BLaER1 treated with 17β-estradiol and CSF1 and Interleukin-3, amounts not matched to agents 10 nM and 100 nM (cell line): ENCODE data around the gene ENO1.

ENCODE experiments used
- H3K27ac ChIP-seq, 11 experiments: shearing (Covaris generic); formaldehyde crosslinking; 2 replicates each; pipeline ENCODE4 v1.8.1; 2022
- H3K27me3 ChIP-seq, 11 experiments: shearing (Covaris generic); formaldehyde crosslinking; 2 replicates each; pipeline ENCODE4 v1.8.1; 2022
- H3K36me3 ChIP-seq, 11 experiments: shearing (Covaris generic); formaldehyde crosslinking; 2 replicates each; pipeline ENCODE4 v1.8.1; 2022
- H3K4me1 ChIP-seq, 10 experiments: shearing (Covaris generic); formaldehyde crosslinking; 2 replicates each; pipeline ENCODE4 v1.8.1; 2022
- H3K4me2 ChIP-seq, 11 experiments: shearing (Covaris generic); formaldehyde crosslinking; 2 replicates each; pipeline ENCODE4 v1.8.1; 2022
- H3K4me3 ChIP-seq, 10 experiments: shearing (Covaris generic); formaldehyde crosslinking; 2 replicates each; pipeline ENCODE4 v1.8.1; 2022
- H3K9ac ChIP-seq, 11 experiments: shearing (Covaris generic); formaldehyde crosslinking; 2 replicates each; pipeline ENCODE4 v1.8.1; 2022
- H3K9me3 ChIP-seq, 11 experiments: shearing (Covaris generic); formaldehyde crosslinking; replicated peaks in 1 of 11; 2 replicates each; pipeline ENCODE4 v1.8.1; 2022
- H4K20me1 ChIP-seq, 11 experiments: shearing (Covaris generic); formaldehyde crosslinking; 2 replicates each; pipeline ENCODE4 v1.8.1; 2022
- Cebpa-rat ChIP-seq, 11 experiments: shearing (Covaris generic); IDR thresholded peaks; 2 replicates each; pipeline ENCODE4 v1.8.1; 2022

Gene ENO1

DNA sequence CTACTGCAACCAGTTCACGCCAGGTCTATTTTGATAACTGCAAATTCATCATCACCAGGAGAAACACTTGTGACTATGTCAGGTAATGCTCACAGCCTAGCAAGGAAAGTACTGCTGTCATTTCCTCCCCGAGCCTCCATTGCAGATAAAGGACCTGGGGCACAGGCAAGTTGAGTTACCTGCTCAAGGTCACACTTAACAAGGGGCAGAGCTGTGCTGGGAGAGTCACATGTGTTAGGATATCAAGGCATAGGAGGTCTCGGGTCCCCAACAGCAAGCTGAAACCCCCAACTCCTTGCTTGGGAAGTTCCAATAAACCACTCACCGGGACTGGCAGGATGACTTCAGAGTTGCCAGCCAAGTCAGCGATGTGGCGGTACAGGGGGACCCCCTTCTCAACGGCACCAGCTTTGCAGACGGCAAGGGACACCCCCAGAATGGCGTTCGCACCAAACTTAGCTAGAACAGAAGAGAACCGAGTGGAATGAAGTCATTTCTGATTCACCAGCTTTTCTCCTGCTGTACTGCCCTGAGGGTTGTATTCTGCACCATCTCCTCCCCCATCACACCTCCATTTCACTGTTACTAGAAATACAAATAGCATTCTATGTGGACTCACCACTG is 11.6 kb downstream of the ENO1 start:
- Histone ChIP-seq H4K20me1 (peaks cover 100% of the 10 kb centered on the region in 11 experiments), H3K4me3 (no peak overlapping the region), H3K4me1 (peaks cover 92 to 100% (median 95%) of the 10 kb centered on the region in 10 experiments)

DNA sequence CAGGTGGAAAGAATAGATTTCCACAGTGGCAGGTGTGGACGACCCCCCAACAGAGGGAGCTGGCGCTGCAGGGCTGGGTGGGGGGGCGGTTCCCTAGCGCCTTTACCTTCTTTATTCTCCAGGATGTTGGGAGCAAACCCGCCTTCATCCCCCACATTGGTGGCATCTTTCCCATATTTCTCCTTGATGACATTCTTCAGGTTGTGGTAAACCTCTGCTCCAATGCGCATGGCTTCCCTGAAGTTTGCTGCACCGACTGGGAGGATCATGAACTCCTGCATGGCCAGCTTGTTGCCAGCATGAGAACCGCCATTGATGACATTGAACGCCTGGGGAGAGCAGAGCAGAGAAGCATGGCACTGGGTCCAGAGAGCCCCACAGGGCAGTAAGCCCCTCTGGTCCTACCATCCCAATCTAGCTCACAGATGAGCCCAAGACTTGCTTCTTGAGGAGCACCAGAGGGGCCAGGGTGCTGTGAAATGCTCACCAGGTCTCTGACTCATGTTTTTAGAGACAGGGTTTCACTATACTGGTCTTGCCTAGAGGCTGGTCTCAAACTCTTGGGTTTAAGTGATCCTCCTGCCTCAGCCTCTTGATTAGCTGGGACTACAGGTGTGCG is 12.2 kb downstream of the ENO1 start:
- H3K27ac ChIP-seq, result no peak overlapping the region; a peak in 1 of 22 replicates

More for the DNA sequence above, 11.6 kb downstream of the ENO1 start:
- H3K4me2 ChIP-seq, result peak overlapping the region in 8 of 11 experiments; percentile 1 to 33 (median 20); a peak in 9 of 22 replicates
- no peak overlapping the region; a peak in 1 of 22 replicates for H3K27ac ChIP-seq
- no peaks in the 10 kb centered on the region for H3K9me3 ChIP-seq
- TF ChIP-seq Cebpa-rat (IDR thresholded peaks at IDR 0.05), result no peak
- no peaks in the 10 kb centered on the region for H3K27me3 ChIP-seq
- peaks cover 100% of the 10 kb centered on the region in 11 experiments for H3K36me3 ChIP-seq
- 0 out of 22 replicates have a peak overlapping the region, but pooled peaks of 1 of the 11 experiments have one; percentile 27 for H3K9ac ChIP-seq

DNA sequence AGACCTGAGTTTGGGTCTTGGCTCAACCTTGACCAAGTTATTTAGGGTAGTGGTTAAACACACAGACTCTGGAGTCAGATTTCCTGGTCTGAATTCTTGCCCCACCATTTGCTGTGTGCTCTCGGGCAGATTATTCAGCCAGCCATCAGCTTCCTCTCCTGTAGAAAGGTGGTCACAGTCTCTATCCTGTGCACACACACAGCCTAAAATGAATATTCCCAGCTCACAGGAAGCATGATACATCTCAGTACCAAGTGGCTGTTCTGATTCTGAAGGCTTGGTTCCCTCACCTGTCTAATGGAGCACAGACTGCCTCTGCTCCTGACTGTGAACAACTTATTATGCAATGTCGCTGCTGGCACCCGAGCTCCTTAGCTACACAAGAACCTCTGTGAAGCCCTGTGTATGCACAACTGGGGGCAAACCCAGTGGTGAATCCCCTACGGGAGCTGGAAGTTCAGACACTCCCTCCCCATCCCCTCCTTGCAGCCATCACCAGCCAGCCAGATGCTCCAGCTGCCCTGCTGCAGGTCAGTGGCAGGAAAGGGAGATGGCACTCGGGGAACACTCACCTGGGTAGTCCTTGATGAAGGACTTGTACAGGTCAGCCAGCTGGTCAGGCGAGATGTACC is 13.7 kb downstream of the ENO1 start:
- H4K20me1 ChIP-seq, result peaks cover 100% of the 10 kb centered on the region in 11 experiments
- H3K9ac ChIP-seq, result peak overlapping the region in 6 of 11 experiments; percentile 1 to 49 (median 18); a peak in 7 of 22 replicates
- H3K4me1 ChIP-seq, result peaks cover 92 to 100% (median 95%) of the 10 kb centered on the region in 10 experiments
- peaks cover 100% of the 10 kb centered on the region in 11 experiments for H3K36me3 ChIP-seq
- no peaks in the 10 kb centered on the region for H3K9me3 ChIP-seq
- H3K27me3 ChIP-seq, result no peaks in the 10 kb centered on the region
- H3K27ac ChIP-seq, result peak overlapping the region in 2 of 11 experiments; percentile 1 to 10; a peak in 4 of 22 replicates
- H3K4me3 ChIP-seq, result no peak overlapping the region
- TF ChIP-seq Cebpa-rat (IDR thresholded peaks at IDR 0.05), result no peak
- H3K4me2 ChIP-seq, result peak overlapping the region; percentile 7 to 87 (median 45); a peak in 14 of 22 replicates

More for the DNA sequence above, 12.2 kb downstream of the ENO1 start:
- H3K4me3 ChIP-seq, result no peak overlapping the region
- H4K20me1 ChIP-seq, result peaks cover 100% of the 10 kb centered on the region in 11 experiments
- no peaks in the 10 kb centered on the region for H3K9me3 ChIP-seq
- peaks cover 92 to 100% (median 95%) of the 10 kb centered on the region in 10 experiments for H3K4me1 ChIP-seq
- 0 out of 22 replicates have a peak overlapping the region, but pooled peaks of 1 of the 11 experiments have one; percentile 27 for H3K9ac ChIP-seq
- H3K27me3 ChIP-seq, result no peaks in the 10 kb centered on the region
- H3K4me2 ChIP-seq, result peak overlapping the region in 8 of 11 experiments; percentile 2 to 33 (median 20); a peak in 8 of 22 replicates
- peaks cover 100% of the 10 kb centered on the region in 11 experiments for H3K36me3 ChIP-seq
- TF ChIP-seq Cebpa-rat (IDR thresholded peaks at IDR 0.05), result no peak

DNA sequence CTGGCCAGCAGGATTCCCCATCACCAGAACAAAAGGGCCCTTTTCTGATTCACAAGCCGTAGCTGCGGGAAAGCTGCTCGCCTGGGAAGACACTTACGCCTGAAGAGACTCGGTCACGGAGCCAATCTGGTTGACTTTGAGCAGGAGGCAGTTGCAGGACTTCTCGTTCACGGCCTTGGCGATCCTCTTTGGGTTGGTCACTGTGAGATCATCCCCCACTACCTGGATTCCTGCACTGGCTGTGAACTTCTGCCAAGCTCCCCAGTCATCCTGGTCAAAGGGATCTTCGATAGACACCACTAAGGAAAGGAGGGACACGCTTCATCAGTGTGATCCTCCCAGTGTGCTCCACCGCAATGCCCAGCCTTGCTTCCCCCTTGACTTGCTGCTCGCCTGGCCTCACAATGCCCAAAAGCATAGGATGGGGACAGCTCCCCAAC is 14.7 kb downstream of the ENO1 start:
- peaks cover 98 to 100% (median 100%) of the 10 kb centered on the region in 11 experiments for H3K36me3 ChIP-seq
- H3K27me3 ChIP-seq, result no peaks in the 10 kb centered on the region
- peaks cover 94 to 100% (median 96%) of the 10 kb centered on the region in 10 experiments for H3K4me1 ChIP-seq
- peak overlapping the region; percentile 6 to 87 (median 78); a peak in 14 of 22 replicates for H3K4me2 ChIP-seq
- no peak overlapping the region for H3K4me3 ChIP-seq
- TF ChIP-seq Cebpa-rat (IDR thresholded peaks at IDR 0.05), result no peak
- H3K27ac ChIP-seq, result no peak overlapping the region
- no peaks in the 10 kb centered on the region for H3K9me3 ChIP-seq
- peaks cover 100% of the 10 kb centered on the region in 11 experiments for H4K20me1 ChIP-seq
- H3K9ac ChIP-seq, result peak overlapping the region in 8 of 11 experiments; percentile 6 to 59 (median 25); a peak in 9 of 22 replicates

DNA sequence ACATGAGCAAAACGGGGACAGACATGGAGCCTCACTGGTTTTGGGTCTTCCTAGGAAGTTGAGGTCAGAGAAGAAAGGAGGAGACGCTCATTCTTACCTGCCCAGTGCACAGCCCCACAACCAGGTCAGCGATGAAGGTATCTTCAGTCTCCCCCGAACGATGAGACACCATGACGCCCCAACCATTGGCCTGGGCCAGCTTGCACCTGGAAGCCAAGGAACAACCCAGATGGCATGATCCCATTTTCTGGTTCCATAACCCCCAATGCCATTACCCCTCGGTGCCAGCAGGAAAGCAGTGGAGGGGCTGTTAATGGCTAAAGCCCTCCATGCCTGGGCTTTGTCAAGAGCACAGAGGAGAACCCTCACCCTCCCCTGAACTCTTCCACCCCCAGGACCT is 15.3 kb downstream of the ENO1 start:
- Histone ChIP-seq H4K20me1 (peaks cover 99 to 100% (median 100%) of the 10 kb centered on the region in 11 experiments), H3K4me3 (no peak overlapping the region; a peak in 1 of 20 replicates), H3K36me3 (peaks cover 92 to 100% (median 95%) of the 10 kb centered on the region in 11 experiments), H3K9ac (peak overlapping the region in 5 of 11 experiments; percentile 6 to 59 (median 36); a peak in 7 of 22 replicates), H3K27me3 (no peaks in the 10 kb centered on the region), H3K4me2 (peak overlapping the region; percentile 63 to 87 (median 81); a peak in 18 of 22 replicates), H3K9me3 (no peaks in the 10 kb centered on the region), H3K27ac (no peak overlapping the region; a peak in 1 of 22 replicates), H3K4me1 (peaks cover 95 to 100% (median 98%) of the 10 kb centered on the region in 10 experiments)
- TF ChIP-seq Cebpa-rat (IDR thresholded peaks at IDR 0.05), result no peak

DNA sequence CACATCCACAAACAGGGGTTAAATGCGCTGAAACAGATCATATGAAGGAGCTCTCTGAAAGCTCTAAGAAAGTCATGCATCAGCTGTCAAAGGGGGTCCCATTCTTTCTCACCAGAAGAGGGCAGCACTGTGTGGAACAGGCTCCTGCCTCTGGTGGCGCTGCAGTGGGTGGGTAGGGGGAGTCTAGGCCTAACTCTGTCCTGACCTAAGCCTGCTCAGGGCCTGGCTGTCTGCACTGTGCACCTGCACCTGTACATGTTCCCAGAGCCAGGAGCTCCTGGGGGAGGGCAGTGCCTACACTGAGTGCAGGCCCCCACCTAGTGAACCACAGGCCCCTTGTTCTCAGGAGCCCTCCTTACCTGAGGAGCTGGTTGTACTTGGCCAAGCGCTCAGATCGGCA is 16.0 kb downstream of the ENO1 start:
- H3K27ac ChIP-seq, result peak overlapping the region in 2 of 11 experiments; percentile 4 to 19; a peak in 1 of 22 replicates
- peaks cover 96 to 100% (median 98%) of the 10 kb centered on the region in 10 experiments for H3K4me1 ChIP-seq
- no peaks in the 10 kb centered on the region for H3K9me3 ChIP-seq
- peaks cover 89 to 99% (median 93%) of the 10 kb centered on the region in 11 experiments for H3K36me3 ChIP-seq
- H3K9ac ChIP-seq, result peak overlapping the region in 4 of 11 experiments; percentile 25 to 59 (median 42); a peak in 5 of 22 replicates
- H3K4me2 ChIP-seq, result peak overlapping the region; percentile 63 to 87 (median 81)
- H3K27me3 ChIP-seq, result no peaks in the 10 kb centered on the region
- H4K20me1 ChIP-seq, result peaks cover 97 to 100% (median 100%) of the 10 kb centered on the region in 11 experiments
- H3K4me3 ChIP-seq, result no peak overlapping the region; a peak in 1 of 20 replicates
- no peak for TF ChIP-seq Cebpa-rat (IDR thresholded peaks at IDR 0.05)

DNA sequence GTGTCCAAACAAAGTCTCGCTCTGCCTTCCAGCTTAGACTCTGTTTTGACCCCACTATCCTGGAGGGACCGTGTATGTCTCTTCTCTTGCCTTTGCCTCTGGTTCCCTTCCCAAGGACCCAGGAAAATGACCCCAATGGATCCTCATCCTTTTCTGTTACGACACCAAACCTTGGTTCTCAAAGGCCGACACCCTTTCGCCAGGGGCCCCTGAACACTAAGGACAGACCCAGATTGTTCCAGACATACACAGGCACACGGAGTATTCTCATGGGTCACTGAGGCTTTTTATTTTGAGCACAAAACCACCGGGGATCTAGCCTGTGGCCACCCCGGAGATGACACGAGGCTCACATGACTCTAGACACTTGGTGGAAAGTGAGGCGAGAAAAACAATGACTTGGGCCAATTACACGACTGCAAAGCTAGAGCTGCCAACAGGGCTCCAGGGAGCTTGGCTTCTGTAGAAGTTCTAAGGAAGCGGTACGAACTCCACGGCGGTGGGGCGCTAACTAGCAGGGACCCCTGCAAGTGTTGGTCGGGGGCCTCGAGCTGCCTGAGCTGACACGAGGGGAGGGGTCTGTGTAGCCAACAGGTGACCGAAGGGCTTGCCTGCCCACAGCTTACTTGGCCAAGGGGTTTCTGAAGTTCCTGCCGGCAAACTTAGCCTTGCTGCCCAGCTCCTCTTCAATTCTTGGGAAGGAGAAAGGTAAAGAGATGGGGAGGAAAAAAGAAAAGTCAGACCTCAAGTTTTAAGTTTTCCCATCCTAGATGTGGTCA is 17.6 kb downstream of the ENO1 start:
- Histone ChIP-seq H3K9me3 (peaks cover 0 to 11% (median 6%) of the 10 kb centered on the region in 11 experiments; a peak in 9 of 22 replicates), H3K36me3 (peaks cover 89 to 97% (median 93%) of the 10 kb centered on the region in 11 experiments), H3K4me3 (peak overlapping the region in 2 of 10 experiments; percentile 5 to 25; a peak in 3 of 20 replicates), H3K4me1 (peaks cover 92 to 100% (median 95%) of the 10 kb centered on the region in 10 experiments), H3K27me3 (no peaks in the 10 kb centered on the region), H3K9ac (peak overlapping the region; percentile 12 to 52 (median 42); a peak in 18 of 22 replicates), H3K27ac (peak overlapping the region; percentile 22 to 66 (median 48); a peak in 20 of 22 replicates), H4K20me1 (peaks cover 89 to 100% (median 93%) of the 10 kb centered on the region in 11 experiments), H3K4me2 (peak overlapping the region; percentile 63 to 87 (median 81))
- TF ChIP-seq Cebpa-rat (IDR thresholded peaks at IDR 0.05), result no peak
